Smooth muscle cell (in vitro differentiated cells): ENCODE measurements around the gene GNG7. TPM values are rescaled to one million over a fixed set of nuclear protein-coding genes. Genes with fewer than 3 reads are reported as not detected.
"Not testable (repeated sequence)": the region's sequence is repeated elsewhere in the genome, so short reads cannot be mapped to it uniquely, and the experiment has no call there.

Experiments used
- DNase-seq: peaks from one replicate; lab custom pipeline; 2025; ENCODE audit not compliant: unreplicated experiment; lab: John Stamatoyannopoulos, UW
- H2AFZ ChIP-seq: fragments of 200-600 bp; sonication (generic); 2 replicates; pipeline ENCODE4 v1.6.0; 2016; ENCODE audit warnings: antibody characterized with exemption, low read depth, mild to moderate bottlenecking
- H3F3A ChIP-seq: fragments of 200-600 bp; sonication (generic); 2 replicates; pipeline ENCODE4 v1.6.0; 2017; ENCODE audit warnings: antibody characterized with exemption, low read depth
- H3K27ac ChIP-seq: fragments of 200-600 bp; sonication (generic); 2 replicates; pipeline ENCODE4 v1.5.1; 2016; ENCODE audit warnings: low read depth, mild to moderate bottlenecking
- H3K27me3 ChIP-seq: fragments of 200-600 bp; sonication (generic); 2 replicates; pipeline ENCODE4 v1.6.1; 2016; ENCODE audit warnings: low read depth, mild to moderate bottlenecking
- H3K36me3 ChIP-seq: fragments of 200-600 bp; sonication (generic); 2 replicates; pipeline ENCODE4 v1.5.1; 2016; ENCODE audit warnings: low read depth
- H3K4me1 ChIP-seq: fragments of 200-600 bp; sonication (generic); 2 replicates; pipeline ENCODE4 v1.5.1; 2016; ENCODE audit warnings: low read depth
- H3K4me2 ChIP-seq: fragments of 200-600 bp; sonication (generic); 2 replicates; pipeline ENCODE4 v1.6.0; 2016; ENCODE audit warnings: mild to moderate bottlenecking
- H3K4me3 ChIP-seq: fragments of 200-600 bp; sonication (generic); 2 replicates; pipeline ENCODE4 v1.5.1; 2016; ENCODE audit warnings: mild to moderate bottlenecking
- H3K79me2 ChIP-seq: fragments of 200-600 bp; sonication (generic); 2 replicates; pipeline ENCODE4 v1.6.0; 2016; ENCODE audit warnings: low read depth, mild to moderate bottlenecking
- H3K9ac ChIP-seq: fragments of 200-600 bp; sonication (generic); 2 replicates; pipeline ENCODE4 v1.6.0; 2016; ENCODE audit warnings: low read depth
- H3K9me3 ChIP-seq: fragments of 200-600 bp; sonication (generic); replicated peaks from 2 replicates; pipeline ENCODE4 v1.5.1; 2016; ENCODE audit warnings: low read depth
- H4K20me1 ChIP-seq: fragments of 200-600 bp; sonication (generic); 2 replicates; pipeline ENCODE4 v1.6.0; 2016; ENCODE audit warnings: low read depth
- WGBS: methylation state at CpG from one replicate; pipeline ENCODE4 v1.1.7; 2016; ENCODE audit warnings: low lambda C conversion rate; 5-methylcytosine and 5-hydroxymethylcytosine counted together
- polyA plus RNA-seq: library from polyadenylated mRNA; unstranded; fragments of >200 nt; fragmentation: Nextera tagmentation; extraction: Ambion mirVana; gene quantifications from 2 replicates; pipeline ENCODE4 v1.2.1, GENCODE V29; 2016
- total RNA-seq: library from RNA; depleted of rRNA; stranded (reverse); fragments of >200 nt; gene quantifications from 2 replicates; pipeline ENCODE4 v1.2.3, GENCODE V29; 2014
- TF ChIP-seq, protein P1 (sequence below): fragments of 200-600 bp; sonication (generic); IDR thresholded peaks from 2 replicates; pipeline ENCODE4 v1.5.1; 2017; ENCODE audit warnings: borderline replicate concordance, mild to moderate bottlenecking, antibody characterized with exemption; ENCODE audit not compliant: insufficient read depth, poor library complexity, severe bottlenecking

Gene GNG7
- total and polyA plus RNA-seq, 2 experiments from 2014 or later, result 1.7 to 2.6 TPM

DNA sequence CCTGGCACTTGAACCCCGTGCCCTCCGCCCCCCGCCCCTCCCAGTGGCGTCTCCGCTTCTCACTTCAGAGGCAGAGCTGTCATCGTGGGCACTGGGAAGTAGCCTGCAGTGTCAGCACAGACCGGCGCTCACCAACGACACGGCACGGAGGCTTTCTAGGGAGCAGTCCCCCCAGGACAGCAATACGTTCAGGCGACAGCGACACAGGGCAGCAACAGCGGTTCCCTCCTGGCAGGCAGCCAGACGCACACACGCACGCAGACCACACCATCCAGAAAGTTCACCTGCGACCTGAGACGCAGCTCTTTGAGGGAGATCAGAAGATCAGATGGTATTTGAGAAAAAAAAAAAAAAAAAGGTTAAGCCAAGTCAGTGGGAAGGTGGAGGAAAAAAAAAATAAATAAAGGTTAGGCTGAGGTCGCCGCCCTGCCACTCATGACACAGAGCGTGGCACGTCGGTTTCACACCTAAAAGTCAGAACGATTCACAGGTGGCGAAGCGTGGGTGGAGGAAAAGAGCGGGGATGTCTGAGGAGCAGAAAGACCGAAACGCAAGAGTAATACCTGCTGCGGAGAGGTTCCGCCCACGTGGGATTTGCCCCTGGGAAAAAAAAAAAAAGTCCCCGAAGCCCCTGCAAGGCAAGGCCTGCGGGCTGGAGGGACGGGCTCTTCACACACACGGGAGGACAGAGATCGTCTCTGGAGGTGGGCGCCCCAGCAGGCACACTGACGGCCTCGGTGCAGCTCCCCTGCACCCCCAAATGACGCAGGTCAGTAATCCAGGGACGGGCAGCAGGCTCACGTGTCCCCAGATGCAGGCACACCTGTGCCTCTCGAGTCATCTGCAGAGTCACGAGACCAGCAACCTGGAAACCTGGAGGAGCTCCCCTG is 94.5 kb downstream of the GNG7 start:
- H3K4me1 ChIP-seq, result peaks cover 7% of the 10 kb centered on the region
- no peak for DNase-seq
- peaks cover 5% of the 10 kb centered on the region for H3F3A ChIP-seq
- H3K4me3 ChIP-seq, result no peak overlapping the region
- 80% methylated on average over 42 of the region's 47 CpGs for WGBS
- H3K79me2 ChIP-seq, result no peaks in the 10 kb centered on the region
- H2AFZ ChIP-seq, result no peak overlapping the region
- no peaks in the 10 kb centered on the region for H3K27me3 ChIP-seq
- H3K36me3 ChIP-seq, result no peaks in the 10 kb centered on the region
- TF ChIP-seq, protein P1, sequence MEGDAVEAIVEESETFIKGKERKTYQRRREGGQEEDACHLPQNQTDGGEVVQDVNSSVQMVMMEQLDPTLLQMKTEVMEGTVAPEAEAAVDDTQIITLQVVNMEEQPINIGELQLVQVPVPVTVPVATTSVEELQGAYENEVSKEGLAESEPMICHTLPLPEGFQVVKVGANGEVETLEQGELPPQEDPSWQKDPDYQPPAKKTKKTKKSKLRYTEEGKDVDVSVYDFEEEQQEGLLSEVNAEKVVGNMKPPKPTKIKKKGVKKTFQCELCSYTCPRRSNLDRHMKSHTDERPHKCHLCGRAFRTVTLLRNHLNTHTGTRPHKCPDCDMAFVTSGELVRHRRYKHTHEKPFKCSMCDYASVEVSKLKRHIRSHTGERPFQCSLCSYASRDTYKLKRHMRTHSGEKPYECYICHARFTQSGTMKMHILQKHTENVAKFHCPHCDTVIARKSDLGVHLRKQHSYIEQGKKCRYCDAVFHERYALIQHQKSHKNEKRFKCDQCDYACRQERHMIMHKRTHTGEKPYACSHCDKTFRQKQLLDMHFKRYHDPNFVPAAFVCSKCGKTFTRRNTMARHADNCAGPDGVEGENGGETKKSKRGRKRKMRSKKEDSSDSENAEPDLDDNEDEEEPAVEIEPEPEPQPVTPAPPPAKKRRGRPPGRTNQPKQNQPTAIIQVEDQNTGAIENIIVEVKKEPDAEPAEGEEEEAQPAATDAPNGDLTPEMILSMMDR, result no peak
- H3K27ac ChIP-seq, result no peak overlapping the region
- H3K9me3 ChIP-seq, result no peaks in the 10 kb centered on the region
- H3K9ac ChIP-seq, result no peak overlapping the region
- no peaks in the 10 kb centered on the region for H4K20me1 ChIP-seq
- H3K4me2 ChIP-seq, result no peak overlapping the region

DNA sequence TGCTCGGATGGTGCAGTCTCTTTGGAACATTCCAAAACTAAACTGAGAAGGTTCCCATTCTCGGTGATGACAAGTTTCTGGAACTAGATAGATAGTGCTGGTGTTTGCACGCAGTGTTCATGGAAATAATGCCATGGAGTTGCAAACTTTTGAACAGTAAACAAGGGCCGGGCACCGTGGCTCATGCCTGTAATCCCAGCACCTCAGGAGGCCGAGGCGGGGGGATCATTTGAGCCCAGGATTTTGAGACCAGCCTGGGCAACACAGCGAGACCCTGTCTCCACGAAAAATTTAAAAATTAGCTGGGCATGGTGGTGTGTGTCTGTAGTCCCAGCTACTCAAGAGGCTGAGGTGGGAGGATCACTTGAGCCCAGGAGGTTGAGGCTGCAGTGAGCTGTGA is 95.7 kb downstream of the GNG7 start:
- peaks cover 14% of the 10 kb centered on the region for H3K4me1 ChIP-seq
- H3F3A ChIP-seq, DNase-seq, H3K27ac ChIP-seq, H4K20me1 ChIP-seq, H3K36me3 ChIP-seq, H3K9me3 ChIP-seq, H3K4me2 ChIP-seq, H3K4me3 ChIP-seq, H3K9ac ChIP-seq, H3K79me2 ChIP-seq, H2AFZ ChIP-seq, H3K27me3 ChIP-seq: not testable (repeated sequence)
- WGBS, result 84% methylated on average over 9 of the region's 9 CpGs

DNA sequence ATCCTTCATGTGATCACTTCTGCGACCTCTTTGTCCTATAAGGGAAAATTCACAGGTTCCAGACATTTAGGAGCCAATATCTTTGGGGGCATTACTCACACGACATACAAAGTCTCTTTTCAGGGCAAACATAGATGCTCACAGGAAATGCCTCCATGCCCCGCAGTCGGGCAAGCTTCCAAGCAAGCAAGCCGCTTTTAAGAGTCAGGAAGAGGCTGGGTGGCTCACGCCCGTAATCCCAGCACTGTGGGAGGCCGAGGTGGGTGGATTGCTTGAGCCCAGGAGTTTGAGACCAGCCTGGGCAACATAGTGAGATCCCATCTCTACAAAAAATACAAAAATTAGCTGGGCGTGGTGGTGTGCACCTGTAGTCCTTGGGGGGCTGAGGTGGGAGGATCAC is 96.6 kb downstream of the GNG7 start:
- H3K4me1 ChIP-seq, result peaks cover 14% of the 10 kb centered on the region
- not testable (repeated sequence) for DNase-seq
- 75% methylated on average over 9 of the region's 9 CpGs for WGBS

DNA sequence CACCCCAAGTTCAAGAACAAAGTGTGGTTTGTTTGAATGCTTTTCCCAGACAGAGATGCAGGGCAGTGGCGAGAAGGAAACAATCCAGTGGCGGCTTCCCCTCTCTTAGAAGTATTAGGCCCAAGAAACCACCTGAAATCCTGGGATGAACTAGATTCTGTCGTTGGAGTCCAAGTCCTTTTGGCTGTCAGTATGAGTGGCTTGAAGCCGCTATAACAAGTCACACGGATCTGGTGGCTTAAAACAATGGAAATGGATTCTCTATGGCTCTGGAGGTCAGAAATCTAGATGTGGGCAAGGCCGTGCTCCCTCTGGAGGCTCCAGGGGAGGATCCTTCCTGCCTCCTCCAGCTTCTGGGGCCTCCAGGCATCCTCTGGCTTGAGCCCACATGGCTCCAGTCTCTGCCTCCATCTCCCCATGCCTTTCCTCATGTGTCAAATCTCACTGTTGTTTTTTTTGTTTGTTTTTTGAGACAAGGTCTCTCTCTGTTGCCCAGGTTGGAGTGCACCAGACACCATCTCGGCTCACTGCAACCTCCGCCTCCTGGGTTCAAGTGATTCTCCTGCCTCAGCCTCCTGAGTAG is 97.7 kb downstream of the GNG7 start:
- TF ChIP-seq, protein P1, result no peak
- no peak overlapping the region for H3K4me2 ChIP-seq
- no peaks in the 10 kb centered on the region for H3K9me3 ChIP-seq

More for the DNA sequence above, 96.6 kb downstream of the GNG7 start:
- not testable (repeated sequence) for H3K4me3 ChIP-seq, H3K4me2 ChIP-seq, H3K79me2 ChIP-seq, H3K36me3 ChIP-seq, H2AFZ ChIP-seq, H3F3A ChIP-seq, H3K9me3 ChIP-seq, H4K20me1 ChIP-seq, H3K9ac ChIP-seq, H3K27ac ChIP-seq, H3K27me3 ChIP-seq

More for the DNA sequence above, 97.7 kb downstream of the GNG7 start:
- H3K79me2 ChIP-seq, result no peaks in the 10 kb centered on the region
- no peaks in the 10 kb centered on the region for H4K20me1 ChIP-seq
- no peak overlapping the region for H3K9ac ChIP-seq
- no peaks in the 10 kb centered on the region for H3K27me3 ChIP-seq
- DNase-seq, result no peak
- no peak overlapping the region for H3K27ac ChIP-seq
- WGBS, result 97% methylated on average over 8 of the region's 8 CpGs
- peaks cover 14% of the 10 kb centered on the region for H3K4me1 ChIP-seq
- H3K4me3 ChIP-seq, result no peak overlapping the region
- no peaks in the 10 kb centered on the region for H3F3A ChIP-seq
- H2AFZ ChIP-seq, result no peak overlapping the region
- H3K36me3 ChIP-seq, result no peaks in the 10 kb centered on the region
